ENCODE results near the gene OTUD5.
"Not testable (repeated sequence)": the region's sequence is repeated elsewhere in the genome, so short reads cannot be mapped to it uniquely, and the experiment has no call there.

Gene OTUD5

GRCh38 chrX:48890296-48890925 is 67.0 kb downstream of the OTUD5 start:
- no peak for DNase-seq (ENCODE audit: low read depth in 3 of 3)

DNA sequence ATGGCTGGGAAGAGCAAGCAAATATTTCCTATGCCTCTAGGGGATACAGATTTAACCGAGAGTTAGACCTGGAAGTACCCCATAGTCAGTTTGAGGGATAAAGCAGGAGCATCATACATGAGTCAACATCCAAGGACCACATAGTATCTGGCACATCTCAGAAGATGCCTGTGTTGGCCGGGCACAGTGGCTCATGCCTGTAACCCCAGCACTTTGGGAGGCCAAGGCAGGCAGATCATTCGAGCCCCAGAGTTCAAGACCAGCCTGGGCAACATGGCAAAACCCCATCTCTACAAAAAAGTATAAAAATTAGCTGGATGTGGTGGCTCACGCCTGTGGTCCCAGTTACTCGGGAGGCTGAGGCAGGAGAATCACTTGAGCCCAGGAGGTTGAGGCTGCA is 70.8 kb downstream of the OTUD5 start:
- DNase-seq (ENCODE audit: low read depth in 3 of 3) = not testable (repeated sequence)

- DNase-seq (ENCODE audit: low read depth in 3 of 3) = no peak
Observed at GRCh38 chrX:48883729-48884128, 73.7 kb downstream of the OTUD5 start.

GRCh38 chrX:48876944-48877343 is 80.5 kb downstream of the OTUD5 start:
- DNase-seq (ENCODE audit: low read depth in 3 of 3) = not testable (repeated sequence)
